ENCODE measurements around the gene FGD6.

DNA sequence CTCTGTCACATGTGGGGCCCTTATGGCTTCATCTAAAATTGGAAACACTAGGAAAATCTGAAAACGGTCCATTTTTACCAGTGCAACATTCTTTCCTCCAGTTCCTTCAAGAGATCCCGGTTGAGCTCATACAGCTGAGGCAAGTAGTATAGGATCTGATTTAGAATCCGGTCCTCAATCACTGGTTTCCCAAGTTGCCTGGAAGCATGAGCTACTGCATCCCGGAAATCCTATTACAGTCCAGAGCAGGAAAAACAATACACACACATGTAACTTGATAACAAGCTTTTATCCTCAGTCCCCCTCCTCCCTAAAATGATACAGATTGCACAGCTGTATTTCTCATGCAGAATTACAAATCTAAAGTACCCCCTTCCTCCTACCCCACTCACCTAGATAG, 76.0 kb downstream of the FGD6 start:
- TF ChIP-seq CTCF (IDR thresholded peaks at IDR 0.05) (no peak), POLR2A (IDR thresholded peaks at IDR 0.05) (no peak), POLR2AphosphoS5 (IDR thresholded peaks at IDR 0.05) (no peak)
